Measurements from ENCODE around the gene KDM5A.

GRCh38 chr12:386651-387050, 2.5 kb downstream of the KDM5A start:
- TF ChIP-seq POLR2A (IDR thresholded peaks at IDR 0.05) (no peak), CTCF (IDR thresholded peaks at IDR 0.05 in 4 of 5, conservative IDR thresholded peaks at IDR 0.05 in 1 of 5) (no peak)
